Measurements from ENCODE around the gene CTNND2. TPM values are rescaled to one million over a fixed set of nuclear protein-coding genes. Genes with fewer than 3 reads are reported as not detected.

CTNND2 gene, protein sequence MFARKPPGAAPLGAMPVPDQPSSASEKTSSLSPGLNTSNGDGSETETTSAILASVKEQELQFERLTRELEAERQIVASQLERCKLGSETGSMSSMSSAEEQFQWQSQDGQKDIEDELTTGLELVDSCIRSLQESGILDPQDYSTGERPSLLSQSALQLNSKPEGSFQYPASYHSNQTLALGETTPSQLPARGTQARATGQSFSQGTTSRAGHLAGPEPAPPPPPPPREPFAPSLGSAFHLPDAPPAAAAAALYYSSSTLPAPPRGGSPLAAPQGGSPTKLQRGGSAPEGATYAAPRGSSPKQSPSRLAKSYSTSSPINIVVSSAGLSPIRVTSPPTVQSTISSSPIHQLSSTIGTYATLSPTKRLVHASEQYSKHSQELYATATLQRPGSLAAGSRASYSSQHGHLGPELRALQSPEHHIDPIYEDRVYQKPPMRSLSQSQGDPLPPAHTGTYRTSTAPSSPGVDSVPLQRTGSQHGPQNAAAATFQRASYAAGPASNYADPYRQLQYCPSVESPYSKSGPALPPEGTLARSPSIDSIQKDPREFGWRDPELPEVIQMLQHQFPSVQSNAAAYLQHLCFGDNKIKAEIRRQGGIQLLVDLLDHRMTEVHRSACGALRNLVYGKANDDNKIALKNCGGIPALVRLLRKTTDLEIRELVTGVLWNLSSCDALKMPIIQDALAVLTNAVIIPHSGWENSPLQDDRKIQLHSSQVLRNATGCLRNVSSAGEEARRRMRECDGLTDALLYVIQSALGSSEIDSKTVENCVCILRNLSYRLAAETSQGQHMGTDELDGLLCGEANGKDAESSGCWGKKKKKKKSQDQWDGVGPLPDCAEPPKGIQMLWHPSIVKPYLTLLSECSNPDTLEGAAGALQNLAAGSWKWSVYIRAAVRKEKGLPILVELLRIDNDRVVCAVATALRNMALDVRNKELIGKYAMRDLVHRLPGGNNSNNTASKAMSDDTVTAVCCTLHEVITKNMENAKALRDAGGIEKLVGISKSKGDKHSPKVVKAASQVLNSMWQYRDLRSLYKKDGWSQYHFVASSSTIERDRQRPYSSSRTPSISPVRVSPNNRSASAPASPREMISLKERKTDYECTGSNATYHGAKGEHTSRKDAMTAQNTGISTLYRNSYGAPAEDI (N-terminal part only)
- not detected in 2 replicates for total RNA-seq (2021)
- Bru-seq, nascent RNA, result percentile 2 among the genes with signal in this experiment
- percentile 3 among the genes with signal in this experiment for BruChase-seq, experiment 1, labeled RNA remaining after a 2-hour chase
- BruChase-seq, experiment 2, labeled RNA remaining after a 6-hour chase, result percentile 1 among the genes with signal in this experiment
- long read RNA-seq, result 0 reads

DNA sequence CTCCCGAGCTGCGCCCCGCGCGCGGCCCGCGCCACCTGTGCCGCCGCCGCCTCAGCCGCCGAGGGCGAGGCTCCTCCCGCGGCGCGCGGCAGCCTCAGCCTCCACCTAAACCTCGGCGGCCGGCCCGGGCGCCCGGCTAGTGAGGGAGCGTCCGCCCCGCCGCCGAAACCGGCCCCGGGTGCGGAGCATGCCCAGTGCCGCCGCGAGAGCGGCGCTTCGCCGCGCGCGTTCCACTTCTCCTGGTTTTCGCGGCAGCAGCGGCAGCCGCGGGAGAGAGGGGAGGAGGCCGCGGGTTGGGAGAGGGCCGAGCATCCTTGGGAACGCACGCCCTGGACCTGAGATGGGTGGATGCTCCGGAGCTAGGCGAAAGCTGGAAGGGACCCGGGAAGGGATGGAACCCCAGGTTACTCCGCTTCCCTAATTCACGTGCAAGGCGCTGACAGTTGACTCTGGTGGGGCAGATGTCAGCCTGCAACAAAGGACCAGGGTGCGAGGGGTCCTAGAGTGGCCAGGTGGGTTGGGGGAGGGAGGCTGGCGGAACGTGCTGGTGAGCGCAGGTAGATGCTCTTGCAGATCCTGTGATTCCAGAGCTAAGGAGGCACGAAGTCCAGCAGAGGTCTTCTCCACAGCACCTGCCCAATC lies at the start of gene CTNND2:
Gene CTNND2 (minus strand): TSS at position 182 of the 642 bp plus-strand sequence. CDS start 593 bp downstream, outside the sequence.
- intact Hi-C loops (cut with micrococcal nuclease; ENCODE audit: unreplicated experiment), result no loop called here
- BruUV-seq (replicated peaks), result no TSS peak
- ChIA-PET POLR2A (ENCODE audit: low non-redundant PET) (no interaction called here), CTCF (no interaction called here)
- no peaks in the 10 kb centered on the region for H3K4me1 ChIP-seq (ENCODE audit: insufficient read depth, low read length, poor library complexity, severe bottlenecking)
- H3K4me3 ChIP-seq (ENCODE audit: low read depth, low read length, poor library complexity, severe bottlenecking), result no peak within 1 kb of the TSS
- H3K27me3 ChIP-seq (replicated peaks; ENCODE audit: insufficient read depth, low read depth, low read length, poor library complexity), result peaks cover 37% of the 10 kb centered on the region
- no peaks in the 10 kb centered on the region for H3K9me3 ChIP-seq (ENCODE audit: low read depth, low read length, poor library complexity, severe bottlenecking)
- H3K36me3 ChIP-seq (ENCODE audit: insufficient read depth, low read length, poor library complexity, severe bottlenecking), result no peaks in the 10 kb centered on the region
- peak; percentile 39 for DNase-seq (ENCODE audit: low spot score)
- no peak for TF ChIP-seq EZH2 (IDR thresholded peaks at IDR 0.05; ENCODE audit: borderline replicate concordance, low read depth, low read length, poor library complexity, severe bottlenecking)
- no peak for TF ChIP-seq CTCF (conservative IDR thresholded peaks at IDR 0.05; ENCODE audit: low read depth, low read length)
- no peak within 1 kb of the TSS for H3K27ac ChIP-seq (ENCODE audit: low read depth, low read length, poor library complexity, severe bottlenecking)

DNA sequence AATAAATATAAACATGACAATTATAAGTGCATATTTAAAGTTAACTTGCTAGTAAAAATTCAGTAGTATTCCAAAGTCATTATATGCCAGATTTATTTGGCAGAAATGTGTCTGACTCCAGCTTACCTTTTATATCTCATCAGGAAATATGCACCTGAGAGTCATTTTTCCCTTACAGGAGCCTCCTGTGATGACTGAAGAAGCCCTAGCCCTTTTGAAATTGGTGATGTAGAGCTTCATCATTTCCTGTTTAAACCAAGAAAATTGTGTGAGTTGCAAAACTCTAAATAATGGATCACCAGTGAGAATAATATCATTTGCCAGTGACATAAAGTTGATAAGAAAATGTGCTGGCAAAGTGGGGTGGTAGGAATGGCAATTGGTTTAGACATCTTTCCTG lies 42.1 kb upstream of the CTNND2 start:
- intact Hi-C loops (cut with micrococcal nuclease; ENCODE audit: unreplicated experiment), result no loop called here
- no TSS peak for BruUV-seq (replicated peaks)
- POLR2A ChIA-PET (ENCODE audit: low non-redundant PET), result no interaction called here
- TF ChIP-seq EZH2 (IDR thresholded peaks at IDR 0.05; ENCODE audit: borderline replicate concordance, low read depth, low read length, poor library complexity, severe bottlenecking) (no peak), CTCF (conservative IDR thresholded peaks at IDR 0.05; ENCODE audit: low read depth, low read length) (no peak)
- Histone ChIP-seq H3K27ac (ENCODE audit: low read depth, low read length, poor library complexity, severe bottlenecking) (no peak overlapping the region), H3K4me1 (ENCODE audit: insufficient read depth, low read length, poor library complexity, severe bottlenecking) (no peaks in the 10 kb centered on the region), H3K36me3 (ENCODE audit: insufficient read depth, low read length, poor library complexity, severe bottlenecking) (no peaks in the 10 kb centered on the region), H3K9me3 (ENCODE audit: low read depth, low read length, poor library complexity, severe bottlenecking) (peaks cover 13% of the 10 kb centered on the region), H3K27me3 (replicated peaks; ENCODE audit: insufficient read depth, low read depth, low read length, poor library complexity) (no peaks in the 10 kb centered on the region), H3K4me3 (ENCODE audit: low read depth, low read length, poor library complexity, severe bottlenecking) (no peak overlapping the region)
- DNase-seq (ENCODE audit: low spot score), result no peak
- CTCF ChIA-PET, result no interaction called here

DNA sequence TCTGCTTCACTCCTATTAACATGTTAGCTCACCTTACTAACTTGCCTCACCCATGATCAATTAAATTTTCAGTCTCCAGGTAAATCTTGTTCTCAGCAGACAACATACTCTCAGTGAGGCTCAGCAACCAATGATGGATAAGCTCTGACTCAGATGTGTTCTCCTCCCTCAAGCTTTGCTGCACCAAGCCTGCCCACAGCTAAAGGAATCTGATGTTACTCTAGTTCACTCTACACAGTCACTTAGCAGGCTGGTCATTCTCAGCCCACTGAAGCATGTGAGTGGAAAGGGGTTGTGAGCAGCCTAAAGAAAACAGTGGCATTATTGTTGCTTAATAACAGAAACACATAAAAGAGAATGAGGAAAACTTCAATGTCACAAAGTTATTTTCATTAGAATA lies 37.3 kb upstream of the CTNND2 start:
- Histone ChIP-seq H3K27me3 (replicated peaks; ENCODE audit: insufficient read depth, low read depth, low read length, poor library complexity) (no peaks in the 10 kb centered on the region), H3K4me1 (ENCODE audit: insufficient read depth, low read length, poor library complexity, severe bottlenecking) (no peaks in the 10 kb centered on the region), H3K27ac (ENCODE audit: low read depth, low read length, poor library complexity, severe bottlenecking) (no peak overlapping the region), H3K9me3 (ENCODE audit: low read depth, low read length, poor library complexity, severe bottlenecking) (peaks cover 10% of the 10 kb centered on the region), H3K4me3 (ENCODE audit: low read depth, low read length, poor library complexity, severe bottlenecking) (no peak overlapping the region), H3K36me3 (ENCODE audit: insufficient read depth, low read length, poor library complexity, severe bottlenecking) (no peaks in the 10 kb centered on the region)
- intact Hi-C loops (cut with micrococcal nuclease; ENCODE audit: unreplicated experiment), result no loop called here
- POLR2A ChIA-PET (ENCODE audit: low non-redundant PET), result no interaction called here
- CTCF ChIA-PET, result no interaction called here
- no TSS peak for BruUV-seq (replicated peaks)
- no peak for DNase-seq (ENCODE audit: low spot score)
- TF ChIP-seq CTCF (conservative IDR thresholded peaks at IDR 0.05; ENCODE audit: low read depth, low read length), result no peak
- no peak for TF ChIP-seq EZH2 (IDR thresholded peaks at IDR 0.05; ENCODE audit: borderline replicate concordance, low read depth, low read length, poor library complexity, severe bottlenecking)

Data from A673 (cell line).